ENCODE results near the gene CACNA1S.

GRCh38 chr1:201126832-201127754, 14.9 kb upstream of the CACNA1S start, which contains the start of gene ASCL5:
- TF ChIP-seq CTCF (IDR thresholded peaks at IDR 0.05) (no peak), EZH2phosphoT487 (IDR thresholded peaks at IDR 0.05) (no peak)

Measured in neural progenitor cell (in vitro differentiated cells).